SH-SY5Y (cell line): ENCODE data around the gene DOCK4.

Source experiments
- GATA2 ChIP-seq: IDR thresholded peaks from 2 replicates; pipeline ENCODE4 v1.6.1; 2011; ENCODE audit warnings: mild to moderate bottlenecking, low read depth, low read length
- GATA3 ChIP-seq: IDR thresholded peaks from 2 replicates; pipeline ENCODE4 v1.6.1; 2011; ENCODE audit warnings: low read depth, mild to moderate bottlenecking, low read length, moderate library complexity

- no peak for TF ChIP-seq GATA2
- TF ChIP-seq GATA3, result no peak
Observed at GRCh38 chr7:111997546-111997945, 208.7 kb downstream of the DOCK4 start.
